ENCODE measurements around the gene NHERF1. TPM values are rescaled to one million over a fixed set of nuclear protein-coding genes. Genes with fewer than 3 reads are reported as not detected.

NHERF1 gene
- polyA plus RNA-seq, 1 of the 3 experiments (the other 2 are of a cell fraction): 40.1 TPM

GRCh38 chr17:74782571-74782970 lies 34.1 kb downstream of the NHERF1 start:
- peaks cover 6 to 22% of the 10 kb centered on the region in 2 experiments for H3K36me3 ChIP-seq (replicated peaks in 1 of 2; ENCODE audit: control insufficient read depth in 1 of 2, insufficient read depth in 2 of 2, low read length in 1 of 2)
- POLR2A ChIA-PET: no interaction called here
- 79% methylated on average over 5 of the region's 5 CpGs for WGBS (ENCODE audit: low lambda C conversion rate)

More at GRCh38 chr17:74782571-74782970, 34.1 kb downstream of the NHERF1 start:
- H3K27ac ChIP-seq (ENCODE audit: low read depth in 2 of 2, low read length in 1 of 2): no peak overlapping the region
- H3K4me3 ChIP-seq (ENCODE audit: low read depth in 2 of 2, low read length in 1 of 2): no peak overlapping the region
- no peaks in the 10 kb centered on the region for H3F3A ChIP-seq (replicated peaks; ENCODE audit: insufficient read depth)
- H2AFZ ChIP-seq (ENCODE audit: low read depth): no peak overlapping the region
- TF ChIP-seq FOXJ3 (CRISPR knock-in tag; IDR thresholded peaks at IDR 0.05): no peak
- no peak for TF ChIP-seq PBX3 (IDR thresholded peaks at IDR 0.05)
- TF ChIP-seq SMC3 (IDR thresholded peaks at IDR 0.05; ENCODE audit: low read depth, low read length): no peak
- no peak for TF ChIP-seq CHD2 (IDR thresholded peaks at IDR 0.05; ENCODE audit: low read length, partially characterized antibody)
- TF ChIP-seq ZBTB33 (IDR thresholded peaks at IDR 0.05; ENCODE audit: borderline replicate concordance, low read depth): no peak
- TF ChIP-seq ELF1 (IDR thresholded peaks at IDR 0.05): no peak
- TF ChIP-seq RAD21 (IDR thresholded peaks at IDR 0.05; ENCODE audit: low read length): no peak
- TF ChIP-seq TEAD4 (IDR thresholded peaks at IDR 0.05; ENCODE audit: borderline replicate concordance, insufficient read depth): no peak
- no peak for TF ChIP-seq CTCF (IDR thresholded peaks at IDR 0.05)
- H3K9ac ChIP-seq: no peak overlapping the region
- no peaks in the 10 kb centered on the region for H3K9me3 ChIP-seq
- no peaks in the 10 kb centered on the region for H3K27me3 ChIP-seq (ENCODE audit: insufficient read depth)
- H3K79me2 ChIP-seq (ENCODE audit: insufficient read depth): peaks cover 16% of the 10 kb centered on the region; the same call in 1 of the 2 replicates
- no peaks in the 10 kb centered on the region for H3K4me1 ChIP-seq (ENCODE audit: control insufficient read depth in 1 of 2, insufficient read depth in 2 of 2, low read depth in 1 of 2, low read length in 1 of 2)
- H3K9me2 ChIP-seq: no peaks in the 10 kb centered on the region
- H3K4me2 ChIP-seq: no peak overlapping the region
- CTCF ChIA-PET: interaction anchor here (2.6 to 98.1 kb wide), 7 partner anchors 9 to 125 kb away, joined by 12 to 3869 read pairs (median 197); partner anchors contain the start of genes FDXR, GRIN2C, NHERF1 and RAB37
- no peak for DNase-seq
- H4K20me1 ChIP-seq (ENCODE audit: insufficient read depth): no peaks in the 10 kb centered on the region

Data from SK-N-SH (cell line).